GM12878 (cell line): ENCODE data around the gene SYT1. TPM values are rescaled to one million over a fixed set of nuclear protein-coding genes. Genes with fewer than 3 reads are reported as not detected.
A peak's percentile ranks its signal among the peaks of the same experiment; 100 is the strongest.

Experiments
- ATAC-seq: fragments of 200-7000 bp; cut with Tn5 transposase; 3 replicates; pipeline ENCODE4 v1.9.1; 2020; ENCODE audit warnings: mild to moderate bottlenecking, moderate library complexity
- BruUV-seq: library from RNA; stranded (reverse); fragments of 400-500 nt; replicated peaks from 2 replicates; lab custom pipeline; 2021; lab: Mats Ljungman, UMichigan
- CTCF ChIA-PET: fragments of 300-600 bp; sonication (Branson Sonifier 250); formaldehyde crosslinking; extraction: SDS; loops from one replicate; lab custom pipeline; 2021; ENCODE audit warnings: inconsistent platforms; lab: Yijun Ruan, JAX
- POLR2A ChIA-PET: fragments of 350-600 bp; formaldehyde crosslinking; extraction: SDS; loops from one replicate; lab custom pipeline; 2021; ENCODE audit warnings: inconsistent platforms; lab: Charles Lee
- RAD21 ChIA-PET: fragments of 300-600 bp; sonication (Branson Sonifier 250); formaldehyde crosslinking; loops from one replicate; lab custom pipeline; 2023; ENCODE audit warnings: antibody characterized with exemption; ENCODE audit not compliant: unreplicated experiment; lab: Charles Lee
- SMC1A ChIA-PET: fragments of 300-600 bp; sonication (Branson Sonifier 250); formaldehyde crosslinking; loops from one replicate; lab custom pipeline; 2023; ENCODE audit not compliant: unreplicated experiment, uncharacterized antibody; lab: Charles Lee
- DNase-seq: peaks from one replicate; pipeline ENCODE4 v3.0.0-alpha.2; 2011; ENCODE audit warnings: low read depth, low spot score
- FAIRE-seq: peaks from 3 replicates; lab custom pipeline; 2011; peaks lifted over from hg19 to GRCh38; lab: Jason Lieb, UNC
- H2AFZ ChIP-seq: 2 replicates; pipeline ENCODE4 v1.6.0; 2011; ENCODE audit warnings: low read depth, low read length, control low read depth; ENCODE audit not compliant: control insufficient read depth
- H3K27ac ChIP-seq: 2 replicates; pipeline ENCODE4 v1.5.1; 2011; ENCODE audit warnings: control low read depth; ENCODE audit not compliant: control insufficient read depth, insufficient read depth
- H3K27me3 ChIP-seq, 2 experiments: replicated peaks in 1 of 2; 2 replicates each; pipeline versions ENCODE4 v1.6.0 to v1.6.1; 2011; ENCODE audit warnings: low read length in 1 of 2; ENCODE audit not compliant: control insufficient read depth in 2 of 2, insufficient read depth in 2 of 2
- H3K36me3 ChIP-seq, 2 experiments: 2 replicates each; pipeline ENCODE4 v1.5.1; 2011; ENCODE audit warnings: low read length in 1 of 2; ENCODE audit not compliant: control insufficient read depth in 2 of 2, insufficient read depth in 2 of 2
- H3K4me1 ChIP-seq: 2 replicates; pipeline ENCODE4 v1.6.1; 2011; ENCODE audit warnings: mild to moderate bottlenecking, low read length, moderate library complexity, mixed read lengths; ENCODE audit not compliant: control insufficient read depth, insufficient read depth
- H3K4me2 ChIP-seq: 2 replicates; pipeline ENCODE4 v1.6.0; 2011; ENCODE audit warnings: control low read depth; ENCODE audit not compliant: control insufficient read depth, insufficient read depth
- H3K4me3 ChIP-seq: fragments of 200-600 bp; sonication (generic); 2 replicates; pipeline ENCODE4 v1.5.1; 2016
- H3K79me2 ChIP-seq: 2 replicates; pipeline ENCODE4 v1.6.0; 2011; ENCODE audit warnings: low read length; ENCODE audit not compliant: control insufficient read depth, insufficient read depth
- H3K9ac ChIP-seq: 2 replicates; pipeline ENCODE4 v1.8.0; 2011; ENCODE audit warnings: low read length, control low read depth, mixed read lengths; ENCODE audit not compliant: control insufficient read depth, insufficient read depth
- H3K9me3 ChIP-seq: replicated peaks from 3 replicates; pipeline ENCODE4 v1.5.1; 2011; ENCODE audit warnings: mild to moderate bottlenecking, low read length; ENCODE audit not compliant: control insufficient read depth, insufficient read depth
- H4K20me1 ChIP-seq: 2 replicates; pipeline ENCODE4 v1.6.0; 2011; ENCODE audit not compliant: control insufficient read depth, insufficient read depth
- BCL11A ChIP-seq: IDR thresholded peaks from 2 replicates; pipeline ENCODE4 v1.6.1; 2011; ENCODE audit warnings: low read depth, low read length
- CHD4 ChIP-seq: fragments of 200-600 bp; sonication (generic); IDR thresholded peaks from 2 replicates; pipeline ENCODE4 v1.6.1; 2016; ENCODE audit warnings: mild to moderate bottlenecking
- DPF2 ChIP-seq: fragments of 450-650 bp; IDR thresholded peaks from 2 replicates; pipeline ENCODE4 v1.6.1; 2017; ENCODE audit warnings: mild to moderate bottlenecking
- EP300 ChIP-seq, 2 experiments: fragments of 150-350 bp in 1 of 2; IDR thresholded peaks; 2 replicates each; pipeline ENCODE4 v1.6.1; 2011 to 2012; ENCODE audit warnings: low read depth in 2 of 2, low read length in 2 of 2, borderline replicate concordance in 1 of 2, improper control_type of control experiment in 1 of 2, inconsistent platforms in 1 of 2; ENCODE audit not compliant: control insufficient read depth in 1 of 2
- HDAC2 ChIP-seq: fragments of 200-600 bp; sonication (generic); IDR thresholded peaks from 2 replicates; pipeline ENCODE4 v1.6.1; 2017
- IKZF2 ChIP-seq, 2 experiments: fragments of 450-650 bp; IDR thresholded peaks; 2 replicates each; pipeline ENCODE4 v1.6.1; 2017; ENCODE audit warnings: mild to moderate bottlenecking in 2 of 2, moderate library complexity in 2 of 2
- MEF2B ChIP-seq: fragments of 450-650 bp; IDR thresholded peaks from 2 replicates; pipeline ENCODE4 v1.6.1; 2018; ENCODE audit warnings: mild to moderate bottlenecking, moderate library complexity; ENCODE audit not compliant: partially characterized antibody, poor library complexity, severe bottlenecking
- MTA2 ChIP-seq: fragments of 450-650 bp; IDR thresholded peaks from 2 replicates; pipeline ENCODE4 v1.6.1; 2016; ENCODE audit warnings: low read depth, mild to moderate bottlenecking, moderate library complexity
- MXI1 ChIP-seq: fragments of 150-350 bp; IDR thresholded peaks from 2 replicates; pipeline ENCODE4 v1.6.1; 2011; ENCODE audit warnings: low read depth, mild to moderate bottlenecking, inconsistent platforms, low read length, improper control_type of control experiment
- NFIC ChIP-seq: IDR thresholded peaks from 2 replicates; pipeline ENCODE4 v1.6.1; 2012; ENCODE audit warnings: low read depth, mild to moderate bottlenecking, inconsistent platforms, low read length, moderate library complexity
- RUNX3 ChIP-seq: IDR thresholded peaks from 2 replicates; pipeline ENCODE4 v1.6.1; 2012; ENCODE audit warnings: low read length, inconsistent platforms
- TARDBP ChIP-seq: IDR thresholded peaks from 2 replicates; pipeline ENCODE4 v1.6.1; 2016; ENCODE audit warnings: borderline replicate concordance
- TCF12 ChIP-seq: IDR thresholded peaks from 2 replicates; pipeline ENCODE4 v1.6.1; 2011; ENCODE audit warnings: low read depth, mild to moderate bottlenecking, low read length
- ZNF24 ChIP-seq: fragments of 450-650 bp; IDR thresholded peaks from 2 replicates; pipeline ENCODE4 v1.6.1; 2017; ENCODE audit warnings: antibody characterized with exemption, mild to moderate bottlenecking
- WGBS: methylation state at CpG from one replicate; pipeline ENCODE4 v1.1.6; 2016; ENCODE audit warnings: low lambda C conversion rate; ENCODE audit not compliant: insufficient replicate concordance, insufficient coverage; ENCODE audit errors: missing lambda C conversion rate; 5-methylcytosine and 5-hydroxymethylcytosine counted together
- in situ Hi-C: fragments of 300-500 bp; cut with MboI; formaldehyde crosslinking; loops from 9 replicates; pipeline ENCODE4 v1.14.3; 2018; ENCODE audit warnings: mixed read lengths
- intact Hi-C: fragments of 100-400 bp; cut with micrococcal nuclease; formaldehyde crosslinking; loops from one replicate; pipeline ENCODE4 v1.14.2; 2022; ENCODE audit not compliant: unreplicated experiment
- polyA plus RNA-seq, 11 experiments: library from polyadenylated mRNA; depleted of rRNA in 4 of 11; unstranded in 6 of 11; stranded (reverse) in 5 of 11; fragments of >200 nt; fragmentation: Nextera tagmentation in 4 of 11; fragmentation: Illumina TruSeq in 1 of 11; extraction: Ambion mirVana in 4 of 11; extraction: Trizol in 1 of 11; gene quantifications; 1 replicate in 1 of 11; 2 replicates in 10 of 11; pipeline versions ENCODE4 v1.2.1 to v1.2.3, GENCODE V29; 2011 to 2016; ENCODE audit warnings: inconsistent platforms in 2 of 11, missing spikeins in 2 of 11, low read depth in 1 of 11
- total RNA-seq, 4 experiments: library from RNA; depleted of rRNA in 3 of 4; stranded (reverse); fragments of >200 nt in 3 of 4; fragmentation: Illumina TruSeq in 1 of 4; extraction: Trizol in 1 of 4; gene quantifications; 2 replicates each; pipeline versions ENCODE4 v1.2.1 to v1.2.3, GENCODE V29; 2013 to 2021
- TF ChIP-seq, protein P1 (sequence below): fragments of 450-650 bp; IDR thresholded peaks from 2 replicates; pipeline ENCODE4 v1.6.1; 2017; ENCODE audit warnings: mild to moderate bottlenecking, moderate library complexity
- TF ChIP-seq, protein P2 (sequence below): fragments of 450-650 bp; IDR thresholded peaks from 2 replicates; pipeline ENCODE4 v1.6.1; 2017; ENCODE audit warnings: low read depth, mild to moderate bottlenecking, moderate library complexity
- TF ChIP-seq, protein P3 (sequence below): fragments of 450-650 bp; IDR thresholded peaks from 2 replicates; pipeline ENCODE4 v1.6.1; 2016; ENCODE audit warnings: mild to moderate bottlenecking

The SYT1 gene
- total and polyA plus RNA-seq, 10 of the 15 experiments (the other 5 are each of a cell fraction or from before 2014, with no cell fraction given): 0.10 to 0.28 TPM; not detected in 8

GRCh38 chr12:79057540-79057939 lies 193.0 kb downstream of the SYT1 start (continued):
- TF ChIP-seq, protein P1, sequence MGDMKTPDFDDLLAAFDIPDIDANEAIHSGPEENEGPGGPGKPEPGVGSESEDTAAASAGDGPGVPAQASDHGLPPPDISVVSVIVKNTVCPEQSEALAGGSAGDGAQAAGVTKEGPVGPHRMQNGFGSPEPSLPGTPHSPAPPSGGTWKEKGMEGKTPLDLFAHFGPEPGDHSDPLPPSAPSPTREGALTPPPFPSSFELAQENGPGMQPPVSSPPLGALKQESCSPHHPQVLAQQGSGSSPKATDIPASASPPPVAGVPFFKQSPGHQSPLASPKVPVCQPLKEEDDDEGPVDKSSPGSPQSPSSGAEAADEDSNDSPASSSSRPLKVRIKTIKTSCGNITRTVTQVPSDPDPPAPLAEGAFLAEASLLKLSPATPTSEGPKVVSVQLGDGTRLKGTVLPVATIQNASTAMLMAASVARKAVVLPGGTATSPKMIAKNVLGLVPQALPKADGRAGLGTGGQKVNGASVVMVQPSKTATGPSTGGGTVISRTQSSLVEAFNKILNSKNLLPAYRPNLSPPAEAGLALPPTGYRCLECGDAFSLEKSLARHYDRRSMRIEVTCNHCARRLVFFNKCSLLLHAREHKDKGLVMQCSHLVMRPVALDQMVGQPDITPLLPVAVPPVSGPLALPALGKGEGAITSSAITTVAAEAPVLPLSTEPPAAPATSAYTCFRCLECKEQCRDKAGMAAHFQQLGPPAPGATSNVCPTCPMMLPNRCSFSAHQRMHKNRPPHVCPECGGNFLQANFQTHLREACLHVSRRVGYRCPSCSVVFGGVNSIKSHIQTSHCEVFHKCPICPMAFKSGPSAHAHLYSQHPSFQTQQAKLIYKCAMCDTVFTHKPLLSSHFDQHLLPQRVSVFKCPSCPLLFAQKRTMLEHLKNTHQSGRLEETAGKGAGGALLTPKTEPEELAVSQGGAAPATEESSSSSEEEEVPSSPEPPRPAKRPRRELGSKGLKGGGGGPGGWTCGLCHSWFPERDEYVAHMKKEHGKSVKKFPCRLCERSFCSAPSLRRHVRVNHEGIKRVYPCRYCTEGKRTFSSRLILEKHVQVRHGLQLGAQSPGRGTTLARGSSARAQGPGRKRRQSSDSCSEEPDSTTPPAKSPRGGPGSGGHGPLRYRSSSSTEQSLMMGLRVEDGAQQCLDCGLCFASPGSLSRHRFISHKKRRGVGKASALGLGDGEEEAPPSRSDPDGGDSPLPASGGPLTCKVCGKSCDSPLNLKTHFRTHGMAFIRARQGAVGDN: no peak
- no peak for TF ChIP-seq MTA2
- no peak for TF ChIP-seq CHD4
- TF ChIP-seq HDAC2: no peak
- no peak for TF ChIP-seq MEF2B

DNA sequence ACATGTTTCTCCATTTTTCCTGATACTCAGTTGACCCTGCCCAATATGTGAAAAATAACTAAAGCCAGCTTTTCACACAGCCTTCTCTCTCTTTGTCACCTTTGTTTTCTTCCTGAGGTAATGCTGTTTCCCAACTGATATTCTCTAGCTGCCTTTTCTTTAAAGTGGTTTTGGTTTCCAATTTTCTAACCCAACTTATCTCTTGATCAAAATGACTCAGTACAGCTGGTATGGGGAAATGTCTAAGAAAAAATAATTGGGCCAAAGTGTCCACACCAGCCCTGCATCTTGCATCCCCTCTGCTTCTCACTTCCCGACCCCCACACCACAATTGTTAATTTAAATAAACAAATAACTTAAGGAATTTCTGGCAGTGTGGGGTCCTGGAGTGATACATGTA lies 193.8 kb downstream of the SYT1 start:
- SMC1A ChIA-PET: interaction anchor here (0.8 to 3.9 kb wide), 5 partner anchors 9 to 49 kb away, joined by 3 to 41 read pairs (median 3); no protein-coding TSS in a partner anchor
- no peaks in the 10 kb centered on the region for H3K4me1 ChIP-seq
- in situ Hi-C loops (no loop called here), intact Hi-C loops (loop anchor here (5.0 kb wide), 1 partner anchor 41 kb away; no protein-coding TSS in a partner anchor)
- POLR2A ChIA-PET: interaction anchor here (2.0 kb wide), 1 partner anchor 10 kb away, joined by 7 read pairs; no protein-coding TSS in a partner anchor
- no peaks in the 10 kb centered on the region for H4K20me1 ChIP-seq
- H3K27ac ChIP-seq: no peak overlapping the region
- H3K9me3 ChIP-seq: no peaks in the 10 kb centered on the region
- H3K79me2 ChIP-seq: no peaks in the 10 kb centered on the region
- no peak overlapping the region for H3K9ac ChIP-seq
- H3K4me2 ChIP-seq: no peak overlapping the region
- BruUV-seq: no TSS peak
- CTCF ChIA-PET: interaction anchor here (3.5 kb wide), 1 partner anchor 10 kb away, joined by 21 read pairs; no protein-coding TSS in a partner anchor
- no peaks in the 10 kb centered on the region for H3K27me3 ChIP-seq
- RAD21 ChIA-PET: interaction anchor here (1.2 to 3.8 kb wide), 3 partner anchors 9 to 38 kb away, joined by 3 to 25 read pairs (median 5); no protein-coding TSS in a partner anchor
- H3K4me3 ChIP-seq: no peak overlapping the region
- no peak overlapping the region for H2AFZ ChIP-seq
- 0% methylated on average over 1 of the region's 1 CpG for WGBS
- FAIRE-seq (no peak), ATAC-seq (peak; percentile 72), DNase-seq (no peak)
- no peaks in the 10 kb centered on the region for H3K36me3 ChIP-seq
- TF ChIP-seq EP300 (IDR thresholded peaks at IDR 0.05; ENCODE audit: borderline replicate concordance in 1 of 2, control insufficient read depth in 1 of 2, low read depth in 2 of 2, low read length in 2 of 2) (peak; percentile 22 to 42; a peak in 1 of 4 replicates), DPF2 (peak; percentile 69), ZNF24 (0 out of 2 replicates have a peak, but pooled peaks have one; percentile 31), TCF12 (peak; percentile 48; the same call in 1 of the 2 replicates), BCL11A (peak; percentile 52; the same call in 1 of the 2 replicates), TARDBP (no peak), NFIC (no peak), MXI1 (no peak), IKZF2 (IDR thresholded peaks at IDR 0.05) (peak; percentile 82 to 83), RUNX3 (0 out of 2 replicates have a peak, but pooled peaks have one; percentile 12)
- TF ChIP-seq, protein P2, sequence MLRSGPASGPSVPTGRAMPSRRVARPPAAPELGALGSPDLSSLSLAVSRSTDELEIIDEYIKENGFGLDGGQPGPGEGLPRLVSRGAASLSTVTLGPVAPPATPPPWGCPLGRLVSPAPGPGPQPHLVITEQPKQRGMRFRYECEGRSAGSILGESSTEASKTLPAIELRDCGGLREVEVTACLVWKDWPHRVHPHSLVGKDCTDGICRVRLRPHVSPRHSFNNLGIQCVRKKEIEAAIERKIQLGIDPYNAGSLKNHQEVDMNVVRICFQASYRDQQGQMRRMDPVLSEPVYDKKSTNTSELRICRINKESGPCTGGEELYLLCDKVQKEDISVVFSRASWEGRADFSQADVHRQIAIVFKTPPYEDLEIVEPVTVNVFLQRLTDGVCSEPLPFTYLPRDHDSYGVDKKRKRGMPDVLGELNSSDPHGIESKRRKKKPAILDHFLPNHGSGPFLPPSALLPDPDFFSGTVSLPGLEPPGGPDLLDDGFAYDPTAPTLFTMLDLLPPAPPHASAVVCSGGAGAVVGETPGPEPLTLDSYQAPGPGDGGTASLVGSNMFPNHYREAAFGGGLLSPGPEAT: peak; percentile 24; the same call in 1 of the 2 replicates
- TF ChIP-seq, protein P3, sequence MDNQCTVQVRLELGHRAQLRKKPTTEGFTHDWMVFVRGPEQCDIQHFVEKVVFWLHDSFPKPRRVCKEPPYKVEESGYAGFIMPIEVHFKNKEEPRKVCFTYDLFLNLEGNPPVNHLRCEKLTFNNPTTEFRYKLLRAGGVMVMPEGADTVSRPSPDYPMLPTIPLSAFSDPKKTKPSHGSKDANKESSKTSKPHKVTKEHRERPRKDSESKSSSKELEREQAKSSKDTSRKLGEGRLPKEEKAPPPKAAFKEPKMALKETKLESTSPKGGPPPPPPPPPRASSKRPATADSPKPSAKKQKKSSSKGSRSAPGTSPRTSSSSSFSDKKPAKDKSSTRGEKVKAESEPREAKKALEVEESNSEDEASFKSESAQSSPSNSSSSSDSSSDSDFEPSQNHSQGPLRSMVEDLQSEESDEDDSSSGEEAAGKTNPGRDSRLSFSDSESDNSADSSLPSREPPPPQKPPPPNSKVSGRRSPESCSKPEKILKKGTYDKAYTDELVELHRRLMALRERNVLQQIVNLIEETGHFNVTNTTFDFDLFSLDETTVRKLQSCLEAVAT: peak; percentile 25; the same call in 1 of the 2 replicates
